IPS DF 4.7 (cell line): Measurements from ENCODE around the gene OLFML3.
A peak's percentile ranks its signal among the peaks of the same experiment; 100 is the strongest.
"Not testable (repeated sequence)": the region's sequence is repeated elsewhere in the genome, so short reads cannot be mapped to it uniquely, and the experiment has no call there.

Experiments
- DNase-seq: peaks from one replicate; pipeline ENCODE4 v3.0.0-alpha.2; 2013; ENCODE audit warnings: low spot score; ENCODE audit errors: extremely low read depth

The OLFML3 gene

GRCh38 chr1:113978863-113979702 is at the start of gene OLFML3:
Gene OLFML3 (plus strand): TSS chr1:113979474. CDS start chr1:113979517, 43 bp downstream.
- peak; percentile 82 for DNase-seq

GRCh38 chr1:113929750-113930498 is 49.4 kb upstream of the OLFML3 start:
- no peak for DNase-seq

- DNase-seq = no peak
Measured at GRCh38 chr1:113930499-113931161, 48.6 kb upstream of the OLFML3 start.

GRCh38 chr1:113931451-113931851 is 47.8 kb upstream of the OLFML3 start:
- no peak for DNase-seq

GRCh38 chr1:113934006-113934405 is 45.3 kb upstream of the OLFML3 start:
- DNase-seq = no peak

GRCh38 chr1:113934511-113935055 is 44.7 kb upstream of the OLFML3 start:
- no peak for DNase-seq

- no peak for DNase-seq
Measured at GRCh38 chr1:113935176-113935575, 44.1 kb upstream of the OLFML3 start.

GRCh38 chr1:113935970-113936369 is 43.3 kb upstream of the OLFML3 start:
- no peak for DNase-seq

GRCh38 chr1:113937146-113937545 is 42.1 kb upstream of the OLFML3 start:
- no peak for DNase-seq

- no peak for DNase-seq
Measured at GRCh38 chr1:113938192-113938591, 41.1 kb upstream of the OLFML3 start.

GRCh38 chr1:113940365-113941244 is 38.7 kb upstream of the OLFML3 start:
- no peak for DNase-seq

GRCh38 chr1:113941245-113941559 is 38.1 kb upstream of the OLFML3 start:
- no peak for DNase-seq

GRCh38 chr1:113942527-113942926 is 36.7 kb upstream of the OLFML3 start:
- DNase-seq = no peak

GRCh38 chr1:113943028-113943811 is 36.1 kb upstream of the OLFML3 start:
- no peak for DNase-seq

- no peak for DNase-seq
Measured at GRCh38 chr1:113945329-113945728, 33.9 kb upstream of the OLFML3 start.

GRCh38 chr1:113946112-113946511 is 33.2 kb upstream of the OLFML3 start:
- DNase-seq = no peak

GRCh38 chr1:113946678-113947387 is 32.4 kb upstream of the OLFML3 start:
- DNase-seq = no peak

- DNase-seq = no peak
Measured at GRCh38 chr1:113947388-113948107, 31.7 kb upstream of the OLFML3 start.

GRCh38 chr1:113948151-113948550 is 31.1 kb upstream of the OLFML3 start:
- not testable (repeated sequence) for DNase-seq
